HEK293T (cell line): ENCODE results near the gene IDS.

Source experiments
- CTCF ChIA-PET: fragments of 350-600 bp; formaldehyde crosslinking; extraction: SDS; loops from one replicate; lab custom pipeline; 2021; ENCODE audit warnings: antibody characterized with exemption, inconsistent platforms; lab: Yijun Ruan, JAX
- POLR2A ChIA-PET: fragments of 350-600 bp; formaldehyde crosslinking; extraction: SDS; loops from one replicate; lab custom pipeline; 2020; ENCODE audit warnings: antibody characterized with exemption, inconsistent platforms; lab: Yijun Ruan, JAX
- DNase-seq: peaks from one replicate; pipeline ENCODE4 v3.0.0; 2012; ENCODE audit warnings: mixed read lengths; ENCODE audit errors: extremely low spot score
- ARNT ChIP-seq: fragments of 450-650 bp; IDR thresholded peaks from 2 replicates; pipeline ENCODE4 v1.6.1; 2017; ENCODE audit warnings: mild to moderate bottlenecking
- BHLHE40 ChIP-seq: fragments of 450-650 bp; IDR thresholded peaks from 2 replicates; pipeline ENCODE4 v1.6.1; 2016; ENCODE audit warnings: mild to moderate bottlenecking, moderate library complexity, borderline replicate concordance
- CTBP1 ChIP-seq: fragments of 450-650 bp; IDR thresholded peaks from 2 replicates; pipeline ENCODE4 v1.6.1; 2016; ENCODE audit warnings: borderline replicate concordance
- ELF4 ChIP-seq: fragments of 450-650 bp; IDR thresholded peaks from 2 replicates; pipeline ENCODE4 v1.6.1; 2017; ENCODE audit warnings: antibody characterized with exemption
- FOXA1 ChIP-seq: fragments of 450-650 bp; IDR thresholded peaks from 2 replicates; pipeline ENCODE4 v1.6.1; 2016; ENCODE audit warnings: mild to moderate bottlenecking
- FOXK2 ChIP-seq: fragments of 450-650 bp; IDR thresholded peaks from 2 replicates; pipeline ENCODE4 v1.6.1; 2016; ENCODE audit warnings: mild to moderate bottlenecking
- FOXM1 ChIP-seq: fragments of 450-650 bp; IDR thresholded peaks from 2 replicates; pipeline ENCODE4 v1.6.1; 2017; ENCODE audit warnings: mild to moderate bottlenecking, borderline replicate concordance
- HDGF ChIP-seq: fragments of 450-650 bp; IDR thresholded peaks from 2 replicates; pipeline ENCODE4 v1.6.1; 2017; ENCODE audit warnings: antibody characterized with exemption, borderline replicate concordance
- L3MBTL2 ChIP-seq: fragments of 450-650 bp; conservative IDR thresholded peaks from 2 replicates; pipeline ENCODE4 v1.6.1; 2016; ENCODE audit warnings: mild to moderate bottlenecking
- LEF1 ChIP-seq: fragments of 450-650 bp; IDR thresholded peaks from 2 replicates; pipeline ENCODE4 v1.6.1; 2017; ENCODE audit warnings: mild to moderate bottlenecking, borderline replicate concordance
- NFRKB ChIP-seq: fragments of 450-650 bp; IDR thresholded peaks from 2 replicates; pipeline ENCODE4 v1.6.1; 2016; ENCODE audit warnings: mild to moderate bottlenecking, moderate library complexity
- PKNOX1 ChIP-seq: fragments of 450-650 bp; IDR thresholded peaks from 2 replicates; pipeline ENCODE4 v1.6.1; 2016
- SP1 ChIP-seq: fragments of 450-650 bp; IDR thresholded peaks from 2 replicates; pipeline ENCODE4 v1.6.1; 2017
- SUZ12 ChIP-seq: fragments of 450-650 bp; IDR thresholded peaks from 2 replicates; pipeline ENCODE4 v1.6.1; 2016; ENCODE audit warnings: mild to moderate bottlenecking
- TARDBP ChIP-seq: fragments of 450-650 bp; IDR thresholded peaks from 2 replicates; pipeline ENCODE4 v1.6.1; 2016
- ZNF384 ChIP-seq: fragments of 450-650 bp; IDR thresholded peaks from 2 replicates; pipeline ENCODE4 v1.6.1; 2016

Gene IDS

GRCh38 chrX:149472625-149473024 lies 32.5 kb downstream of the IDS start:
- TF ChIP-seq ZNF384 (no peak), FOXM1 (no peak), FOXA1 (no peak), BHLHE40 (no peak), FOXK2 (no peak), ARNT (no peak), SUZ12 (no peak), CTBP1 (no peak)
- ChIA-PET CTCF (no interaction called here), POLR2A (no interaction called here)
- DNase-seq = no peak

DNA sequence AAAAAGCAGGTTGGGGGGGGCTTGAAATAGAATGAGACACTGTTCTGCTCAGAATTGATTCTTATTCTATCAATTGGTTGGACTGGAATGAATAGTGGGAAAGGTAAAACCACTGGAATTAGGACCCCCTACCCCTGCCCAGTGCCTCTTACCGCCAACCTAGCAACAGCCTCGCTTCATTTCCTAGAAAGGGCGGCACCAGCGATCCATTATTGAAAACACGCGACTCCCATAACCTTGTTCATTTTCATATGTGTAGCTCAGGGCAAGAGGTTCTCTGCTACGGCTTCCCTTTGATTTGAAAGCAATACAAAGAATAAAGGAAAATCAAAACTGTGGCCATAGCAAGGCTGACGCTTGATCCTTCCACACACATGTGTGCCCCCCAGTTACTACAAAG lies 33.7 kb downstream of the IDS start:
- DNase-seq = no peak
- CTCF ChIA-PET = interaction anchor here (0.5 to 1.6 kb wide), 11 partner anchors 11 to 1889 kb away, joined by 3 to 6 read pairs (median 3); no protein-coding TSS in a partner anchor
- no peak for TF ChIP-seq SP1
- TF ChIP-seq FOXK2 = no peak
- no peak for TF ChIP-seq HDGF
- TF ChIP-seq BHLHE40 = no peak
- TF ChIP-seq FOXA1 = no peak
- TF ChIP-seq NFRKB = no peak
- no peak for TF ChIP-seq LEF1
- no peak for TF ChIP-seq ZNF384
- TF ChIP-seq PKNOX1 = no peak
- no peak for TF ChIP-seq ELF4
- TF ChIP-seq ARNT = no peak
- no peak for TF ChIP-seq CTBP1
- no peak for TF ChIP-seq FOXM1
- no peak for TF ChIP-seq L3MBTL2
- POLR2A ChIA-PET = no interaction called here

GRCh38 chrX:149470955-149471354 lies 34.2 kb downstream of the IDS start:
- TF ChIP-seq FOXK2 (no peak), ELF4 (no peak), FOXM1 (no peak), BHLHE40 (no peak), FOXA1 (no peak), HDGF (no peak), SP1 (no peak), L3MBTL2 (no peak), LEF1 (no peak), SUZ12 (no peak), ZNF384 (no peak), ARNT (no peak)
- POLR2A ChIA-PET = no interaction called here
- CTCF ChIA-PET = interaction anchor here (0.5 to 1.6 kb wide), 10 partner anchors 12 to 1421 kb away, joined by 3 to 6 read pairs (median 3); no protein-coding TSS in a partner anchor
- peak; percentile 92 for DNase-seq

DNA sequence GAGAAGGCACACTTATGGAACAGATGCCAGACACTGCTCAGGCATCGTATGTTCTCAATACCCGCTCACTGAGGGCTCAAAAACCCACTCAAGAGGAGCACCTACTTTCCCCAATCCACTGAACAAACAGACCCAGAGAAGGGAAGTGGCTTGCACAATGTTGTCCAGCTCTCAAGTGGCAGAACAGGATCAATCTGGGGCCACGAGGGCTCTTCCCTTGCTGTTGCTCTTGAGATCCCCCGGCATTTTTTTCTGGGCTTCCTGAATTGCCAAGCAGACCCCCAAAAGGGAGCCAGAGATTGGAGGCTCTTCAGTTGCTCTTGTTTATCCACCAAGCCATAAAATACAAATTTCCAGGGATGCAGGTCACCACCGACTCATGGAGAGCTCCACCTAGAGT lies 35.7 kb downstream of the IDS start:
- no peak for DNase-seq
- ChIA-PET POLR2A (no interaction called here), CTCF (interaction anchor here (0.6 kb wide), 2 partner anchors 12 to 673 kb away, joined by 4 read pairs; no protein-coding TSS in a partner anchor)
- no peak for TF ChIP-seq PKNOX1
- no peak for TF ChIP-seq LEF1
- no peak for TF ChIP-seq ZNF384
- TF ChIP-seq FOXM1 = no peak
- no peak for TF ChIP-seq FOXK2
- no peak for TF ChIP-seq CTBP1
- TF ChIP-seq FOXA1 = no peak
- TF ChIP-seq HDGF = no peak
- TF ChIP-seq SUZ12 = no peak
- TF ChIP-seq NFRKB = no peak
- no peak for TF ChIP-seq TARDBP
- TF ChIP-seq BHLHE40 = no peak
- TF ChIP-seq L3MBTL2 = no peak
- TF ChIP-seq ELF4 = no peak
- no peak for TF ChIP-seq ARNT

DNA sequence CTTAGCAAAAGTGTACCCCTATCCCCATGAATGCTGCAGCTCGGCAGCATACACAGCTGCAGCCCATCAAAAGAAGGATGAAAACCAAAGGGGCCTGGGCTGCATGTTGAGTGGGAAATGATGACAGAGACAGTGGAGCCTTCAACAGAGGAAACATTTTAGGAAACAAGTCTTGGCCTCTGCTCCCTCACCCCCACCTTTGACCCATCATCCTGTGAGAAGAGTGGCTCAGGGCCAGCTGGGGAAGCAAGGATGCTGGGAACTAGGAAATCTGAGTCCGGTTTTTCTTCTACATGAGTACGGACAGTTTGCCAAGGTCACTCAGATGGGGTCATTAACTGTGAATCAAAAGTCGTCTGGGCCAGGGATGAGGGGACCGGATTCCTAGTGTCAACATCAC lies 37.2 kb downstream of the IDS start:
- TF ChIP-seq CTBP1 = no peak
- no peak for TF ChIP-seq HDGF
- no peak for TF ChIP-seq SP1
- TF ChIP-seq NFRKB = no peak
- TF ChIP-seq ELF4 = no peak
- TF ChIP-seq FOXK2 = no peak
- TF ChIP-seq TARDBP = no peak
- no peak for TF ChIP-seq FOXA1
- no peak for TF ChIP-seq ZNF384
- TF ChIP-seq BHLHE40 = no peak
- no peak for TF ChIP-seq FOXM1
- TF ChIP-seq ARNT = no peak
- TF ChIP-seq L3MBTL2 = no peak
- no peak for TF ChIP-seq PKNOX1
- ChIA-PET POLR2A (no interaction called here), CTCF (no interaction called here)
- DNase-seq = no peak

DNA sequence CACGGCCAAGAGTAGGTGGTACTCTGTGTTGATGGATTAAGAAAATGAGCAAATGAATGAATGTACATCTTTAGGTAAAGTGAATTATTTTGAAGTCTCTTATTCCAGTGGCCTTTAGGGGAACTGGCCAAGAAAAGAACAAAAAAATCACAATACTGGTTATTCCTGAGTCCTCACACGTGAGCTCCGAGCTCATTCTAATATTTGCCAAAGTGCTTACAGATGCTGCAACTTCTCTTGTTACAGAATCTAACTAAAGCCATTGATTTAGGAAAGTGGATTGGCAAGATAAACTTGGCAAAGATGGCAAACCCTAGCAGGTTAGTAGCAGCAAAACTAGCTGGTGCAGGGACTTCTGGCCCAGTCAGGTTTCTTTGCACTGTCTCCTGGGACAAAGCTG lies 37.6 kb downstream of the IDS start:
- CTCF ChIA-PET = no interaction called here
- POLR2A ChIA-PET = no interaction called here
- no peak for DNase-seq
- TF ChIP-seq TARDBP = no peak
- no peak for TF ChIP-seq SUZ12
- TF ChIP-seq NFRKB = no peak
- no peak for TF ChIP-seq L3MBTL2
- no peak for TF ChIP-seq PKNOX1
- TF ChIP-seq LEF1 = no peak
- no peak for TF ChIP-seq BHLHE40
- no peak for TF ChIP-seq ELF4
- no peak for TF ChIP-seq ZNF384
- TF ChIP-seq HDGF = no peak
- no peak for TF ChIP-seq ARNT
- no peak for TF ChIP-seq SP1
- no peak for TF ChIP-seq CTBP1
- TF ChIP-seq FOXM1 = no peak
- no peak for TF ChIP-seq FOXA1
- no peak for TF ChIP-seq FOXK2
